ENCODE data around the gene PES1. TPM values are rescaled to one million over a fixed set of nuclear protein-coding genes. Genes with fewer than 3 reads are reported as not detected.

The PES1 gene
- total and polyA plus RNA-seq, 2 of the 13 experiments (the other 11 are each of a cell fraction or from before 2014, with no cell fraction given): 65.1 to 94.7 TPM

- 0 out of 2 replicates have a peak, but pooled peaks have one; percentile 36 for TF ChIP-seq ZNF644 (CRISPR knock-in tag; IDR thresholded peaks at IDR 0.05; ENCODE audit: low read depth)
- no peak for TF ChIP-seq ZNF83 (CRISPR knock-in tag; IDR thresholded peaks at IDR 0.05; ENCODE audit: borderline replicate concordance)
- TF ChIP-seq ZNF556 (CRISPR knock-in tag; IDR thresholded peaks at IDR 0.05; ENCODE audit: borderline replicate concordance): 0 out of 2 replicates have a peak, but pooled peaks have one; percentile 54
- no peak for TF ChIP-seq SPEN (CRISPR knock-in tag; IDR thresholded peaks at IDR 0.05; ENCODE audit: low read depth)
- TF ChIP-seq ZNF800 (CRISPR knock-in tag; IDR thresholded peaks at IDR 0.05): no peak
- TF ChIP-seq ARID5B (CRISPR knock-in tag; IDR thresholded peaks at IDR 0.05): 0 out of 2 replicates have a peak, but pooled peaks have one; percentile 33
- peak; percentile 31; the same call in 1 of the 2 replicates for TF ChIP-seq ZHX2 (IDR thresholded peaks at IDR 0.05; ENCODE audit: low read depth)
- TF ChIP-seq ZHX2 (CRISPR knock-in tag; IDR thresholded peaks at IDR 0.05; ENCODE audit: borderline replicate concordance): no peak
- TF ChIP-seq SIN3B (IDR thresholded peaks at IDR 0.05; ENCODE audit: low read length): no peak
- no peak for TF ChIP-seq ZNF431 (CRISPR knock-in tag; IDR thresholded peaks at IDR 0.05; ENCODE audit: borderline replicate concordance, low read depth)
- peak; percentile 57; the same call in 1 of the 2 replicates for TF ChIP-seq ZNF792 (CRISPR knock-in tag; IDR thresholded peaks at IDR 0.05)
- TF ChIP-seq MTERF4 (CRISPR knock-in tag; IDR thresholded peaks at IDR 0.05): no peak
- no peak for TF ChIP-seq ZBTB46 (CRISPR knock-in tag; IDR thresholded peaks at IDR 0.05; ENCODE audit: borderline replicate concordance)
These were observed 25.6 kb downstream of the PES1 start (continued) for GRCh38 chr22:30566125-30566524.

Data from HepG2 (cell line).